NCI-H1105 (cell line): Measurements from ENCODE around the gene HSD17B4.
"Not testable (repeated sequence)": the region's sequence is repeated elsewhere in the genome, so short reads cannot be mapped to it uniquely, and the experiment has no call there.

Experiments
- DNase-seq: peaks from one replicate; lab custom pipeline; 2025; lab: John Stamatoyannopoulos, UW

Gene HSD17B4

GRCh38 chr5:119435436-119436132 is 16.7 kb upstream of the HSD17B4 start:
- no peak for DNase-seq

GRCh38 chr5:119437785-119438586 is 14.3 kb upstream of the HSD17B4 start:
- not testable (repeated sequence) for DNase-seq

GRCh38 chr5:119438587-119438917 is 13.7 kb upstream of the HSD17B4 start:
- DNase-seq, result not testable (repeated sequence)

- peak; percentile 4 for DNase-seq
Observed at GRCh38 chr5:119439140-119439631, 13.1 kb upstream of the HSD17B4 start.

GRCh38 chr5:119439632-119440031 is 12.7 kb upstream of the HSD17B4 start:
- DNase-seq, result not testable (repeated sequence)

GRCh38 chr5:119444643-119445042 is 7.7 kb upstream of the HSD17B4 start:
- not testable (repeated sequence) for DNase-seq

GRCh38 chr5:119445544-119445943 is 6.8 kb upstream of the HSD17B4 start:
- DNase-seq, result no peak

- DNase-seq, result no peak
Observed at GRCh38 chr5:119449882-119450281, 2.4 kb upstream of the HSD17B4 start.

- not testable (repeated sequence) for DNase-seq
Observed at GRCh38 chr5:119450627-119451026, 1.7 kb upstream of the HSD17B4 start.

GRCh38 chr5:119451561-119451960 is 736 bp upstream of the HSD17B4 start:
- no peak for DNase-seq

GRCh38 chr5:119452060-119452372 is 281 bp upstream of the HSD17B4 start:
- no peak for DNase-seq

GRCh38 chr5:119453040-119453373 is 710 bp downstream of the HSD17B4 start:
- DNase-seq, result peak; percentile 4

- DNase-seq, result no peak
Observed at GRCh38 chr5:119454171-119454570, 1.9 kb downstream of the HSD17B4 start.

GRCh38 chr5:119458911-119459632 is 6.8 kb downstream of the HSD17B4 start:
- no peak for DNase-seq

- no peak for DNase-seq
Observed at GRCh38 chr5:119465640-119466039, 13.3 kb downstream of the HSD17B4 start.

- no peak for DNase-seq
Observed at GRCh38 chr5:119468286-119468685, 16.0 kb downstream of the HSD17B4 start.

- DNase-seq, result no peak
Observed at GRCh38 chr5:119470105-119470763, 17.9 kb downstream of the HSD17B4 start.

GRCh38 chr5:119470851-119471451 is 18.7 kb downstream of the HSD17B4 start:
- DNase-seq, result peak; percentile 2

- DNase-seq, result no peak
Observed at GRCh38 chr5:119473241-119473640, 20.9 kb downstream of the HSD17B4 start.

GRCh38 chr5:119476341-119476740 is 24.0 kb downstream of the HSD17B4 start:
- DNase-seq, result no peak

- DNase-seq, result no peak
Observed at GRCh38 chr5:119478781-119479180, 26.5 kb downstream of the HSD17B4 start.

GRCh38 chr5:119480629-119481028 is 28.3 kb downstream of the HSD17B4 start:
- not testable (repeated sequence) for DNase-seq
